SK-N-MC (cell line): Measurements from ENCODE around the gene TMEM132D.

Source experiments
- EZH2 ChIP-seq: fragments of 200-600 bp; sonication (generic); IDR thresholded peaks from one replicate; pipeline ENCODE4 v1.6.1; 2017; ENCODE audit warnings: antibody characterized with exemption
- FOXP2 ChIP-seq: optimal IDR thresholded peaks from 2 replicates; pipeline ENCODE3; 2011; ENCODE audit warnings: mild to moderate bottlenecking, moderate library complexity; ENCODE audit not compliant: insufficient read depth; ENCODE audit errors: extremely low read length, control extremely low read depth
- POLR2AphosphoS5 ChIP-seq: IDR thresholded peaks from 2 replicates; pipeline ENCODE4 v1.6.1; 2012; ENCODE audit warnings: mild to moderate bottlenecking, low read depth, low read length, borderline replicate concordance

GRCh38 chr12:129310346-129310745 is 593.5 kb downstream of the TMEM132D start:
- TF ChIP-seq EZH2 = no peak
- TF ChIP-seq POLR2AphosphoS5 = no peak
- TF ChIP-seq FOXP2 = no peak
